A673 (cell line): ENCODE data around the gene DTNA. TPM values are rescaled to one million over a fixed set of nuclear protein-coding genes. Genes with fewer than 3 reads are reported as not detected.

Experiments used
- BruUV-seq: library from RNA; stranded (reverse); fragments of 400-500 nt; replicated peaks from 2 replicates; lab custom pipeline; 2021; lab: Mats Ljungman, UMichigan
- CTCF ChIA-PET: fragments of 300-600 bp; sonication (Branson Sonifier 250); formaldehyde crosslinking; loops from one replicate; lab custom pipeline; 2022; ENCODE audit warnings: antibody characterized with exemption; lab: Charles Lee
- POLR2A ChIA-PET: fragments of 300-600 bp; sonication (Branson Sonifier 250); formaldehyde crosslinking; loops from one replicate; lab custom pipeline; 2022; ENCODE audit warnings: antibody characterized with exemption; ENCODE audit not compliant: low non-redundant PET; lab: Charles Lee
- DNase-seq: peaks from one replicate; pipeline ENCODE4 v3.0.0-alpha.2; 2015; ENCODE audit warnings: low spot score
- H3K27ac ChIP-seq: fragments of 200-600 bp; sonication (generic); 2 replicates; pipeline ENCODE4 v1.5.1; 2016; ENCODE audit warnings: mixed run types, low read depth, mild to moderate bottlenecking, mixed read lengths, antibody characterized with exemption, low read length; ENCODE audit not compliant: poor library complexity, severe bottlenecking
- H3K27me3 ChIP-seq: fragments of 200-600 bp; sonication (generic); replicated peaks from 2 replicates; pipeline ENCODE4 v1.6.1; 2017; ENCODE audit warnings: mixed run types, low read depth, mild to moderate bottlenecking, mixed read lengths, antibody characterized with exemption, low read length; ENCODE audit not compliant: insufficient read depth, poor library complexity
- H3K36me3 ChIP-seq: fragments of 200-600 bp; sonication (generic); 2 replicates; pipeline ENCODE4 v1.6.1; 2016; ENCODE audit warnings: mixed run types, mild to moderate bottlenecking, mixed read lengths, antibody characterized with exemption, low read length; ENCODE audit not compliant: insufficient read depth, poor library complexity, severe bottlenecking
- H3K4me1 ChIP-seq: fragments of 200-600 bp; sonication (generic); 2 replicates; pipeline ENCODE4 v1.6.1; 2017; ENCODE audit warnings: mixed run types, mild to moderate bottlenecking, mixed read lengths, antibody characterized with exemption, low read length; ENCODE audit not compliant: insufficient read depth, poor library complexity, severe bottlenecking
- H3K4me3 ChIP-seq: fragments of 200-600 bp; sonication (generic); 2 replicates; pipeline ENCODE4 v1.5.1; 2016; ENCODE audit warnings: low read depth, mixed run types, mild to moderate bottlenecking, mixed read lengths, low read length; ENCODE audit not compliant: poor library complexity, severe bottlenecking
- H3K9me3 ChIP-seq: fragments of 200-600 bp; sonication (generic); 2 replicates; pipeline ENCODE4 v1.6.1; 2016; ENCODE audit warnings: mixed run types, low read depth, mild to moderate bottlenecking, mixed read lengths, antibody characterized with exemption, low read length; ENCODE audit not compliant: poor library complexity, severe bottlenecking
- EZH2 ChIP-seq: fragments of 200-600 bp; sonication (generic); IDR thresholded peaks from 2 replicates; pipeline ENCODE4 v1.6.1; 2017; ENCODE audit warnings: borderline replicate concordance, low read depth, mild to moderate bottlenecking, mixed read lengths, antibody characterized with exemption, low read length; ENCODE audit not compliant: poor library complexity, severe bottlenecking
- intact Hi-C: fragments of 100-400 bp; cut with micrococcal nuclease; formaldehyde crosslinking; loops from one replicate; pipeline ENCODE4 v1.10.0; 2022; ENCODE audit not compliant: unreplicated experiment
- total RNA-seq: library from RNA; stranded (reverse); gene quantifications from 2 replicates; pipeline ENCODE4 v1.2.3, GENCODE V29; 2021
- TF ChIP-seq, protein P1 (sequence below): fragments of 300-800, 200-600 bp; sonication (generic); conservative IDR thresholded peaks from 2 replicates; pipeline ENCODE4 v1.5.1; 2017; ENCODE audit warnings: low read depth, mild to moderate bottlenecking, antibody characterized with exemption, low read length, moderate library complexity, mixed read lengths

Gene DTNA
- total RNA-seq, 1 experiment from 2014 or later = 18.6 TPM

DNA sequence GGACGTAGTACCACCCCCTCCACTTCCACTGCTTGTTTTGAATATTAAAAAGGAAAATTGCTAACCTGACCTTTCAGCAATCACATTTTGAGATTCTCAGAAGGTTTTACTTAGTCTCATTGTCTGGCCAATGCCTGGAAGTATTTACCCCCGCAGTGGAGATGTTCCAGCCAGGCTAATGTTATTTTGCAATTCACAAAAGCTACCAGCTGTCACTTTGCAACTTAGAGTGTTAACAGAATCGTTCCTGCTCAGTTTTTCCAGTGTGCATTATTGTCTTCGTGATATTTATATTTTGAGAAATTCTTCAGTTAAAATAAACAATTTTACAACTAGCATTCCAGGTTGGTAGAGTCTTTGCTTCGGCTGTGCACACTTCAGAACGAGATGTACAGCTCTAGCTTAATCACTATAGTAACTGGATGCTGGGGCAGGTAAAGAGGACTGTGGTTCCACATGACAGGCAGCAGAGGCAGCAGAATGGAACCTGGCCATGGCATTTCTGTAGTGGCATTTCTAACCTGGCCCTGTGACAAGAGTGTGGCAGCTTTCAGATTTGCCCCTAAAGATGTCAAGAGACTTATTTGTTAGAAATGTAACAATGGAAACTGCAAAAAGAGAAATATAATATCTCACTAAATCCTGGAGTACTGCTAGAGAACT, 85.1 kb downstream of the DTNA start:
- CTCF ChIA-PET = no interaction called here
- H3K36me3 ChIP-seq = no peaks in the 10 kb centered on the region
- H3K27me3 ChIP-seq = no peaks in the 10 kb centered on the region
- H3K9me3 ChIP-seq = peaks cover 3% of the 10 kb centered on the region
- no TSS peak for BruUV-seq
- H3K4me3 ChIP-seq = no peak overlapping the region
- intact Hi-C loops = no loop called here
- peaks cover 17% of the 10 kb centered on the region for H3K4me1 ChIP-seq
- TF ChIP-seq EZH2 = no peak
- TF ChIP-seq, protein P1, sequence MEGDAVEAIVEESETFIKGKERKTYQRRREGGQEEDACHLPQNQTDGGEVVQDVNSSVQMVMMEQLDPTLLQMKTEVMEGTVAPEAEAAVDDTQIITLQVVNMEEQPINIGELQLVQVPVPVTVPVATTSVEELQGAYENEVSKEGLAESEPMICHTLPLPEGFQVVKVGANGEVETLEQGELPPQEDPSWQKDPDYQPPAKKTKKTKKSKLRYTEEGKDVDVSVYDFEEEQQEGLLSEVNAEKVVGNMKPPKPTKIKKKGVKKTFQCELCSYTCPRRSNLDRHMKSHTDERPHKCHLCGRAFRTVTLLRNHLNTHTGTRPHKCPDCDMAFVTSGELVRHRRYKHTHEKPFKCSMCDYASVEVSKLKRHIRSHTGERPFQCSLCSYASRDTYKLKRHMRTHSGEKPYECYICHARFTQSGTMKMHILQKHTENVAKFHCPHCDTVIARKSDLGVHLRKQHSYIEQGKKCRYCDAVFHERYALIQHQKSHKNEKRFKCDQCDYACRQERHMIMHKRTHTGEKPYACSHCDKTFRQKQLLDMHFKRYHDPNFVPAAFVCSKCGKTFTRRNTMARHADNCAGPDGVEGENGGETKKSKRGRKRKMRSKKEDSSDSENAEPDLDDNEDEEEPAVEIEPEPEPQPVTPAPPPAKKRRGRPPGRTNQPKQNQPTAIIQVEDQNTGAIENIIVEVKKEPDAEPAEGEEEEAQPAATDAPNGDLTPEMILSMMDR = no peak
- no peak overlapping the region for H3K27ac ChIP-seq
- POLR2A ChIA-PET = no interaction called here
- no peak for DNase-seq

DNA sequence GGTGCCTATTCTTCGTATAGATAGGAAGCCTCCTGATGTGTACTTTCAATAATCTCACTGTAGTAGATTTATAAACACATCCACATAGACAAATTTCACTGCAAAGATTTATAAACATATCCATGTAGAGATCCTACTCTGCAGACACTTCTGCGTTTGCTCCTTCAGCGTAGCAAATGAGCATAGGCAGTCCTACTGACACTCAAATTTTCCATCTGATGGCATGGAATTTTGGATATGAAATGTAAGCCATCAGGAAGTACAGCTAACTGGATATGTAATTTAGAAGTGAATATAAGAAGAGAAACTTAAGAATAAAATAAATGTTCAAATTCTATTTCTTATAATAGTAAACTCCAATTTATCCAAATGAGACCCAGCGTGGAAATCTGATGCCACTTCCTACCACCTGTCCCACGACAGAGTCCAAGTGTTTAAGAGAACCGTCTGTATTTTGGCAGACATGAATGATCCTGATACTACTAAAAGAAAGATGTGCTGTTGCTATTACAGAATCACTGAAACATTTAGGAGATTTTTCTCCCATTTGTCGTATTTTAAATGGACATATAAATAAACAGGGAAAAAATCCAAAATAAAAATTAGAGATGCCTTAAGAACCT, 86.0 kb downstream of the DTNA start:
- no peaks in the 10 kb centered on the region for H3K36me3 ChIP-seq
- H3K9me3 ChIP-seq = peaks cover 3% of the 10 kb centered on the region
- H3K27me3 ChIP-seq = no peaks in the 10 kb centered on the region
- BruUV-seq = no TSS peak
- intact Hi-C loops = no loop called here
- TF ChIP-seq EZH2 = no peak
- TF ChIP-seq, protein P1 = no peak
- peaks cover 17% of the 10 kb centered on the region for H3K4me1 ChIP-seq
- ChIA-PET POLR2A (no interaction called here), CTCF (no interaction called here)
- no peak for DNase-seq
- H3K27ac ChIP-seq = no peak overlapping the region
- no peak overlapping the region for H3K4me3 ChIP-seq

DNA sequence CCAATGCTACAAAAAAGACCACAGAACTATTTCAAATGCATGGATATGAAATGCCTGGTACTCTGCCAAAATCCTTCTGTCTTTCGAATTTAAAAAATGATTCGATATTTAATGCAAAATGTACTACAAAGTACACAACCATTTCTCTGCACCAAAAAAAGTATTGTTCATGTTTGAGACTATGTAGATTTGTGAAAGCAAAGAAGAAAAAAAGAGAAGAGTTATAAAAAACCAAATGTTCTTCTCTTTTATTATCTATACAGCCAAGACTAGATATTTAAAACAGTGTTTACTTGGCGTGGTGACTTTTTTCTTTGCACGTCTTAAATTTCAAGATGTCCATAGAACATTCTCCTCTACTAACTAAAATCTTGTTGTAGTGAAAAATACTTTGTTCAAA, 89.2 kb downstream of the DTNA start:
- POLR2A ChIA-PET = no interaction called here
- CTCF ChIA-PET = no interaction called here
- H3K27ac ChIP-seq = no peak overlapping the region
- TF ChIP-seq, protein P1 = no peak
- TF ChIP-seq EZH2 = no peak
- no TSS peak for BruUV-seq
- H3K27me3 ChIP-seq = no peaks in the 10 kb centered on the region
- no peak overlapping the region for H3K4me3 ChIP-seq
- DNase-seq = no peak
- peaks cover 9% of the 10 kb centered on the region for H3K4me1 ChIP-seq
- intact Hi-C loops = no loop called here
- no peaks in the 10 kb centered on the region for H3K9me3 ChIP-seq
- H3K36me3 ChIP-seq = no peaks in the 10 kb centered on the region
